ENCODE results near the gene GGT6.

GRCh38 chr17:4577386-4577993, 17.1 kb upstream of the GGT6 start:
- no peak for TF ChIP-seq CREB5 (CRISPR knock-in tag; IDR thresholded peaks at IDR 0.05; ENCODE audit: low read depth)
- no peak for TF ChIP-seq CSRNP3 (CRISPR knock-in tag; IDR thresholded peaks at IDR 0.05)
- TF ChIP-seq ARNTL (CRISPR knock-in tag; IDR thresholded peaks at IDR 0.05; ENCODE audit: borderline replicate concordance, low read depth), result no peak
- TF ChIP-seq ZNF70 (CRISPR knock-in tag; IDR thresholded peaks at IDR 0.05), result no peak
- TF ChIP-seq ZFP30 (CRISPR knock-in tag; IDR thresholded peaks at IDR 0.05), result no peak
- no peak for TF ChIP-seq ZNF8 (CRISPR knock-in tag; IDR thresholded peaks at IDR 0.05)
- no peak for TF ChIP-seq GLIS3 (CRISPR knock-in tag; IDR thresholded peaks at IDR 0.05)
- no peak for TF ChIP-seq TOX (CRISPR knock-in tag; IDR thresholded peaks at IDR 0.05; ENCODE audit: borderline replicate concordance)
- TF ChIP-seq POU6F1 (CRISPR knock-in tag; IDR thresholded peaks at IDR 0.05; ENCODE audit: borderline replicate concordance, low read depth), result no peak

Measured in SK-N-SH treated with all-trans-retinoic acid at 6 μM for 48 hours (cell line).